OCI-LY3 (cell line): ENCODE results near the gene TSGA10.
A peak's percentile ranks its signal among the peaks of the same experiment; 100 is the strongest.

Experiments
- H2AFZ ChIP-seq: fragments of 200-600, 300-600 bp; shearing (Covaris generic); 2 replicates; pipeline ENCODE4 v1.6.0; 2014; ENCODE audit warnings: antibody characterized with exemption, low read depth, low read length
- H3K27ac ChIP-seq: fragments of 200-600, 300-600 bp; sonication (generic); 2 replicates; pipeline ENCODE4 v1.5.1; 2014; ENCODE audit warnings: mild to moderate bottlenecking, low read length, moderate library complexity, mixed read lengths
- H3K27me3 ChIP-seq: fragments of 200-600, 300-600 bp; sonication (generic); 2 replicates; pipeline ENCODE4 v1.6.1; 2014; ENCODE audit warnings: low read depth, low read length, mixed read lengths
- H3K36me3 ChIP-seq: fragments of 200-600, 300-600 bp; sonication (generic); replicated peaks from 2 replicates; pipeline ENCODE3; 2014; ENCODE audit warnings: low read depth, low read length, mixed read lengths
- H3K4me1 ChIP-seq: fragments of 300-600, 200-600 bp; sonication (generic); 2 replicates; pipeline ENCODE4 v1.6.1; 2014; ENCODE audit warnings: low read length, mixed read lengths
- H3K4me2 ChIP-seq: fragments of 200-600, 300-600 bp; sonication (generic); 2 replicates; pipeline ENCODE4 v1.6.1; 2014; ENCODE audit warnings: low read length, mixed read lengths
- H3K4me3 ChIP-seq: fragments of 300-600, 200-600 bp; sonication (generic); 2 replicates; pipeline ENCODE4 v1.5.1; 2014; ENCODE audit warnings: antibody characterized with exemption, mild to moderate bottlenecking, low read length, moderate library complexity
- H3K79me2 ChIP-seq: fragments of 300-600, 200-600 bp; shearing (Covaris generic); 2 replicates; pipeline ENCODE4 v1.6.1; 2014; ENCODE audit warnings: mild to moderate bottlenecking, low read length, mixed read lengths
- H3K9ac ChIP-seq: fragments of 300-600, 200-600 bp; shearing (Covaris generic); 2 replicates; pipeline ENCODE4 v1.6.0; 2014; ENCODE audit warnings: mild to moderate bottlenecking, low read length, moderate library complexity
- H3K9me3 ChIP-seq: fragments of 200-600, 300-600 bp; shearing (Covaris generic); 2 replicates; pipeline ENCODE4 v1.6.1; 2014; ENCODE audit warnings: low read length, mixed read lengths; ENCODE audit not compliant: insufficient read depth
- H4K20me1 ChIP-seq: fragments of 200-600, 300-600 bp; sonication (generic); 2 replicates; pipeline ENCODE4 v1.6.1; 2016; ENCODE audit warnings: low read length, mixed read lengths; ENCODE audit not compliant: insufficient read depth
- CTCF ChIP-seq: fragments of 200-600, 300-600 bp; sonication (generic); IDR thresholded peaks from 2 replicates; pipeline ENCODE4 v1.5.1; 2014; ENCODE audit warnings: antibody characterized with exemption, low read length, low read depth
- EZH2phosphoT487 ChIP-seq: fragments of 200-600 bp; shearing (Covaris generic); IDR thresholded peaks from 2 replicates; pipeline ENCODE4 v1.6.1; 2018; ENCODE audit warnings: antibody characterized with exemption, mixed run types, low read depth

Gene TSGA10

GRCh38 chr2:99158599-99158998, 3.9 kb upstream of the TSGA10 start:
- Histone ChIP-seq H3K27ac (no peak overlapping the region), H3K36me3 (peaks cover 10% of the 10 kb centered on the region), H3K79me2 (peaks cover 18% of the 10 kb centered on the region), H2AFZ (no peak overlapping the region), H3K9ac (no peak overlapping the region), H3K4me3 (no peak overlapping the region), H3K4me2 (no peak overlapping the region), H3K9me3 (no peaks in the 10 kb centered on the region), H3K27me3 (no peaks in the 10 kb centered on the region), H4K20me1 (no peaks in the 10 kb centered on the region), H3K4me1 (peaks cover 16% of the 10 kb centered on the region)
- peak; percentile 35; the same call in 1 of the 2 replicates for TF ChIP-seq CTCF
- no peak for TF ChIP-seq EZH2phosphoT487

GRCh38 chr2:99156891-99157290, 2.1 kb upstream of the TSGA10 start:
- peaks cover 19% of the 10 kb centered on the region for H3K79me2 ChIP-seq
- H3K27ac ChIP-seq = no peak overlapping the region
- no peak overlapping the region for H3K4me3 ChIP-seq
- TF ChIP-seq EZH2phosphoT487 = no peak
- H4K20me1 ChIP-seq = no peaks in the 10 kb centered on the region
- no peaks in the 10 kb centered on the region for H3K9me3 ChIP-seq
- peaks cover 17% of the 10 kb centered on the region for H3K4me1 ChIP-seq
- no peak overlapping the region for H3K4me2 ChIP-seq
- no peak overlapping the region for H3K9ac ChIP-seq
- H3K27me3 ChIP-seq = no peaks in the 10 kb centered on the region
- H3K36me3 ChIP-seq = peaks cover 8% of the 10 kb centered on the region
- H2AFZ ChIP-seq = no peak overlapping the region

- Histone ChIP-seq H3K4me2 (peak overlapping the region; percentile 97), H3K36me3 (peaks cover 4% of the 10 kb centered on the region), H2AFZ (peak overlapping the region; percentile 89), H4K20me1 (no peaks in the 10 kb centered on the region), H3K9me3 (no peaks in the 10 kb centered on the region), H3K4me1 (peaks cover 17% of the 10 kb centered on the region), H3K27ac (peak overlapping the region; percentile 71; the same call in 1 of the 2 replicates), H3K4me3 (peak overlapping the region; percentile 93), H3K9ac (peak overlapping the region; percentile 89), H3K79me2 (peaks cover 19% of the 10 kb centered on the region), H3K27me3 (no peaks in the 10 kb centered on the region)
- TF ChIP-seq EZH2phosphoT487 (no peak), CTCF (no peak)
Observed at GRCh38 chr2:99153921-99154604, 679 bp downstream of the TSGA10 start.

- Histone ChIP-seq H3K4me3 (no peak overlapping the region), H3K4me1 (peaks cover 17% of the 10 kb centered on the region), H3K36me3 (peaks cover 4% of the 10 kb centered on the region), H3K27me3 (no peaks in the 10 kb centered on the region), H3K4me2 (no peak overlapping the region), H3K9me3 (no peaks in the 10 kb centered on the region), H3K79me2 (peaks cover 19% of the 10 kb centered on the region), H3K9ac (no peak overlapping the region), H2AFZ (no peak overlapping the region), H4K20me1 (no peaks in the 10 kb centered on the region), H3K27ac (no peak overlapping the region)
- no peak for TF ChIP-seq EZH2phosphoT487
- TF ChIP-seq CTCF = no peak
Observed at GRCh38 chr2:99152199-99152895, 2.4 kb downstream of the TSGA10 start.
